H1 (cell line): ENCODE measurements around the gene RAB41. TPM values are rescaled to one million over a fixed set of nuclear protein-coding genes. Genes with fewer than 3 reads are reported as not detected.
"Not testable (repeated sequence)": the region's sequence is repeated elsewhere in the genome, so short reads cannot be mapped to it uniquely, and the experiment has no call there.

Experiments
- CTCF ChIA-PET: fragments of 300-600 bp; sonication (Branson Sonifier 250); formaldehyde crosslinking; loops from one replicate; lab custom pipeline; 2021; ENCODE audit not compliant: partially characterized antibody; lab: Charles Lee
- POLR2A ChIA-PET: fragments of 300-600 bp; sonication (Branson Sonifier 250); formaldehyde crosslinking; loops from one replicate; lab custom pipeline; 2021; ENCODE audit warnings: inconsistent platforms; ENCODE audit not compliant: partially characterized antibody; lab: Charles Lee
- DNase-seq, 2 experiments: peaks; one replicate each; pipeline versions ENCODE4 v3.0.0 to v3.0.0-alpha.2; 2010 to 2022; ENCODE audit warnings: low spot score in 2 of 2, low read depth in 1 of 2, mixed read lengths in 1 of 2
- FAIRE-seq: peaks from 2 replicates; lab custom pipeline; 2011; peaks lifted over from hg19 to GRCh38; lab: Jason Lieb, UNC
- H2AFZ ChIP-seq: 2 replicates; pipeline ENCODE4 v1.8.1; 2012; ENCODE audit warnings: low read length, inconsistent platforms
- H2AK5ac ChIP-seq: 2 replicates; pipeline ENCODE4 v1.6.1; 2013; ENCODE audit warnings: low read depth, low read length
- H2BK120ac ChIP-seq: replicated peaks from 2 replicates; pipeline ENCODE3; 2013; ENCODE audit warnings: low read depth, low read length, inconsistent platforms
- H2BK12ac ChIP-seq: 2 replicates; pipeline ENCODE4 v1.6.1; 2013; ENCODE audit warnings: low read depth, low read length
- H2BK15ac ChIP-seq: 2 replicates; pipeline ENCODE4 v1.6.1; 2013; ENCODE audit warnings: low read length
- H2BK20ac ChIP-seq: 2 replicates; pipeline ENCODE4 v1.6.1; 2013; ENCODE audit warnings: low read length
- H2BK5ac ChIP-seq: 2 replicates; pipeline ENCODE4 v1.6.1; 2013; ENCODE audit warnings: low read depth, low read length
- H3K14ac ChIP-seq: 2 replicates; pipeline ENCODE4 v1.6.1; 2013; ENCODE audit warnings: inconsistent platforms; ENCODE audit not compliant: insufficient read length
- H3K18ac ChIP-seq: 2 replicates; pipeline ENCODE4 v1.6.1; 2013; ENCODE audit warnings: low read length; ENCODE audit errors: extremely low read depth
- H3K23ac ChIP-seq: 2 replicates; pipeline ENCODE4 v1.6.1; 2013; ENCODE audit warnings: inconsistent platforms; ENCODE audit not compliant: insufficient read length
- H3K23me2 ChIP-seq: 2 replicates; pipeline ENCODE4 v1.6.1; 2013; ENCODE audit warnings: low read depth, low read length
- H3K27ac ChIP-seq: 2 replicates; pipeline ENCODE4 v1.6.1; 2011; ENCODE audit warnings: low read depth, low read length, inconsistent platforms
- H3K27me3 ChIP-seq, 4 experiments: replicated peaks in 1 of 4; 1 replicate in 1 of 4; 2 replicates in 3 of 4; pipeline versions ENCODE4 v1.6.1 to v1.8.1; 2011 to 2013; ENCODE audit warnings: low read length in 3 of 4, mild to moderate bottlenecking in 3 of 4, inconsistent platforms in 2 of 4, mixed read lengths in 2 of 4, moderate library complexity in 1 of 4; ENCODE audit not compliant: control insufficient read depth in 3 of 4, insufficient read depth in 3 of 4; ENCODE audit errors: extremely low read depth in 1 of 4
- H3K36me3 ChIP-seq, 4 experiments: 2 replicates each; pipeline versions ENCODE4 v1.6.1 to v1.8.1; 2011 to 2013; ENCODE audit warnings: mild to moderate bottlenecking in 4 of 4, low read length in 3 of 4, moderate library complexity in 2 of 4, control low read depth in 1 of 4, inconsistent platforms in 1 of 4; ENCODE audit not compliant: insufficient read depth in 4 of 4, control insufficient read depth in 2 of 4
- H3K4ac ChIP-seq: replicated peaks from 2 replicates; pipeline ENCODE3; 2013; ENCODE audit warnings: low read length, low read depth, mixed read lengths, inconsistent platforms; ENCODE audit not compliant: insufficient read length
- H3K4me1 ChIP-seq, 4 experiments: replicated peaks in 1 of 4; 1 replicate in 1 of 4; 2 replicates in 3 of 4; pipeline versions ENCODE4 v1.6.1 to v1.8.1; 2011 to 2013; ENCODE audit warnings: low read length in 3 of 4, inconsistent platforms in 2 of 4, mixed read lengths in 1 of 4; ENCODE audit not compliant: insufficient read depth in 4 of 4, control insufficient read depth in 3 of 4
- H3K4me2 ChIP-seq, 2 experiments: 2 replicates each; pipeline versions ENCODE4 v1.6.1 to v1.8.1; 2011 to 2013; ENCODE audit warnings: low read depth in 2 of 2, low read length in 2 of 2, control low read depth in 1 of 2, inconsistent platforms in 1 of 2, mild to moderate bottlenecking in 1 of 2; ENCODE audit not compliant: insufficient read depth in 1 of 2
- H3K4me3 ChIP-seq, 4 experiments: fragments of 200-600, 300-600 bp in 1 of 4; sonication (generic), shearing (Covaris generic), sonication (Bioruptor Twin) in 1 of 4; 2 replicates each; pipeline versions ENCODE4 v1.5.1 to v1.8.1; 2011 to 2016; ENCODE audit warnings: low read length in 4 of 4, low read depth in 3 of 4, control low read depth in 2 of 4, inconsistent platforms in 2 of 4, mild to moderate bottlenecking in 2 of 4, mixed read lengths in 1 of 4, moderate library complexity in 1 of 4; ENCODE audit not compliant: insufficient read depth in 2 of 4; ENCODE audit errors: extremely low read depth in 1 of 4
- H3K56ac ChIP-seq: replicated peaks from 2 replicates; pipeline ENCODE3; 2013; ENCODE audit warnings: low read depth, mild to moderate bottlenecking, mixed read lengths, low read length, inconsistent platforms; ENCODE audit not compliant: insufficient read length
- H3K79me1 ChIP-seq: 2 replicates; pipeline ENCODE4 v1.6.1; 2013; ENCODE audit warnings: low read depth, low read length, control low read depth
- H3K79me2 ChIP-seq, 2 experiments: 2 replicates each; pipeline versions ENCODE4 v1.6.1 to v1.8.1; 2012 to 2013; ENCODE audit warnings: low read length in 2 of 2, mild to moderate bottlenecking in 2 of 2, inconsistent platforms in 1 of 2; ENCODE audit not compliant: insufficient read depth in 2 of 2, control insufficient read depth in 1 of 2
- H3K9ac ChIP-seq, 4 experiments: replicated peaks in 1 of 4; 1 replicate in 1 of 4; 2 replicates in 3 of 4; pipeline versions ENCODE4 v1.6.1 to v1.8.1; 2011 to 2013; ENCODE audit warnings: low read depth in 3 of 4, low read length in 3 of 4, control low read depth in 2 of 4, mild to moderate bottlenecking in 2 of 4, moderate library complexity in 2 of 4, inconsistent platforms in 1 of 4; ENCODE audit errors: extremely low read depth in 1 of 4
- H3K9me3 ChIP-seq, 2 experiments: 2 replicates each; pipeline versions ENCODE4 v1.6.1 to v1.8.1; 2012 to 2013; ENCODE audit warnings: mild to moderate bottlenecking in 2 of 2, moderate library complexity in 2 of 2, control low read depth in 1 of 2, inconsistent platforms in 1 of 2, low read depth in 1 of 2, low read length in 1 of 2, mixed read lengths in 1 of 2; ENCODE audit not compliant: insufficient read depth in 2 of 2
- H4K20me1 ChIP-seq, 2 experiments: replicated peaks in 1 of 2; 2 replicates each; pipeline versions ENCODE3 to v1.8.1; 2011 to 2013; ENCODE audit warnings: inconsistent platforms in 2 of 2, low read length in 2 of 2, mild to moderate bottlenecking in 1 of 2; ENCODE audit not compliant: insufficient read depth in 2 of 2, control insufficient read depth in 1 of 2
- H4K5ac ChIP-seq: 2 replicates; pipeline ENCODE4 v1.6.1; 2013; ENCODE audit warnings: low read length, low read depth, mixed read lengths, inconsistent platforms; ENCODE audit not compliant: insufficient read length
- H4K8ac ChIP-seq: 2 replicates; pipeline ENCODE4 v1.8.0; 2013; ENCODE audit warnings: mild to moderate bottlenecking, moderate library complexity, low read length, inconsistent platforms; ENCODE audit not compliant: insufficient read depth; ENCODE audit errors: extremely low read depth
- H4K91ac ChIP-seq: replicated peaks from 2 replicates; pipeline ENCODE3; 2013; ENCODE audit warnings: low read length, mixed read lengths, inconsistent platforms; ENCODE audit not compliant: insufficient read length
- WGBS, 2 experiments: shearing (Covaris generic) in 1 of 2; methylation state at CpG; one replicate each; pipeline versions ENCODE4 v1.1.6 to v1.1.7; 2013 to 2015; ENCODE audit warnings: low lambda C conversion rate in 2 of 2, mixed read lengths in 2 of 2, inconsistent platforms in 1 of 2, low coverage in 1 of 2, missing lambda C conversion rate in 1 of 2; ENCODE audit not compliant: insufficient replicate concordance in 2 of 2, insufficient coverage in 1 of 2, insufficient read length in 1 of 2; ENCODE audit errors: extremely low coverage in 1 of 2, missing lambda C conversion rate in 1 of 2; 5-methylcytosine and 5-hydroxymethylcytosine counted together
- polyA plus RNA-seq, 7 experiments: library from polyadenylated mRNA; depleted of rRNA in 3 of 7; stranded (reverse) in 5 of 7; unstranded in 2 of 7; fragments of >200 nt in 5 of 7; fragments of 200-250 nt in 2 of 7; gene quantifications; 1 replicate in 5 of 7; 2 replicates in 1 of 7; 4 replicates in 1 of 7; pipeline versions ENCODE4 v1.2.1 to v1.2.3, GENCODE V29; 2011 to 2013; ENCODE audit warnings: missing spikeins in 2 of 7, mixed read lengths in 2 of 7
- total RNA-seq: library from RNA; stranded (reverse); fragmentation: NEBNext Ultra II Directional; extraction: Animal tissue kit (Norgen Biotek cat#: 25700); gene quantifications from 2 replicates; pipeline ENCODE4 v1.2.1, GENCODE V29; 2021

RAB41 gene
- total and polyA plus RNA-seq, 2 of the 8 experiments (the other 6 are each of a cell fraction or from before 2014, with no cell fraction given), result not detected

- H2BK5ac ChIP-seq, H3K27ac ChIP-seq, H2BK15ac ChIP-seq, H3K23ac ChIP-seq, H3K27me3 ChIP-seq, H2AFZ ChIP-seq, H4K20me1 ChIP-seq, H3K18ac ChIP-seq, POLR2A ChIA-PET, H3K9me3 ChIP-seq, H2AK5ac ChIP-seq, H3K4me1 ChIP-seq, H3K14ac ChIP-seq, FAIRE-seq, H2BK12ac ChIP-seq, H3K23me2 ChIP-seq, DNase-seq, H3K4me3 ChIP-seq, H3K79me2 ChIP-seq, H2BK120ac ChIP-seq, H3K56ac ChIP-seq, H3K4me2 ChIP-seq, H3K9ac ChIP-seq, H4K5ac ChIP-seq, H4K8ac ChIP-seq, H3K36me3 ChIP-seq, H2BK20ac ChIP-seq, H4K91ac ChIP-seq, H3K79me1 ChIP-seq, H3K4ac ChIP-seq: not testable (repeated sequence)
- WGBS, 2 experiments, result 83% methylated on average over 3 of the region's 7 CpGs; no CpG with 5 or more reads in 1 of the 2 experiments
- CTCF ChIA-PET, result interaction anchor here (0.9 to 1.5 kb wide), 4 partner anchors 9 to 77 kb away, joined by 3 to 4 read pairs (median 4); no protein-coding TSS in a partner anchor
Measured at GRCh38 chrX:70274029-70274428, 7.9 kb upstream of the RAB41 start.
